K562 (cell line): ENCODE results near the gene TMX1. TPM values are rescaled to one million over a fixed set of nuclear protein-coding genes. Genes with fewer than 3 reads are reported as not detected.

Experiments
- ATAC-seq: fragments of 200-7000 bp; cut with Tn5 transposase; 3 replicates; pipeline ENCODE4 v1.9.1; 2020; ENCODE audit warnings: moderate library complexity
- BruUV-seq: library from RNA; stranded (reverse); fragments of 400-500 nt; replicated peaks from 2 replicates; lab custom pipeline; 2021; lab: Mats Ljungman, UMichigan
- CTCF ChIA-PET: fragments of 300-600 bp; formaldehyde crosslinking; extraction: SDS; loops from one replicate; lab custom pipeline; 2021; ENCODE audit warnings: low intra/inter-chr PET ratio; lab: Yijun Ruan, JAX
- POLR2A ChIA-PET: fragments of 300-600, 350-650 bp; sonication (Branson Sonifier 250); formaldehyde crosslinking; extraction: SDS; loops from one replicate; lab custom pipeline; 2021; ENCODE audit warnings: antibody characterized with exemption, inconsistent platforms; lab: Yijun Ruan, JAX
- DNase-seq, 4 experiments: peaks; one replicate each; pipeline versions ENCODE4 v3.0.0 to v3.0.0-alpha.2; 2011 to 2018; ENCODE audit warnings: low spot score in 3 of 4, mixed read lengths in 3 of 4; ENCODE audit errors: extremely low read depth in 1 of 4
- FAIRE-seq: peaks from 2 replicates; lab custom pipeline; 2011; peaks lifted over from hg19 to GRCh38; lab: Jason Lieb, UNC
- H2AFZ ChIP-seq: 2 replicates; pipeline ENCODE4 v1.6.0; 2011; ENCODE audit warnings: low read depth, low read length, control low read depth, inconsistent platforms
- H3K27ac ChIP-seq: fragments of 200-600 bp; 3 replicates; pipeline ENCODE4 v1.8.0; 2011; ENCODE audit warnings: low read depth, mild to moderate bottlenecking, control low read depth, inconsistent platforms, low read length, moderate library complexity, mixed read lengths; ENCODE audit errors: extremely low read depth
- H3K27me3 ChIP-seq, 2 experiments: fragments of 300-600 bp in 1 of 2; 2 replicates in 1 of 2; 3 replicates in 1 of 2; pipeline versions ENCODE4 v1.6.0 to v1.8.0; 2011; ENCODE audit warnings: inconsistent platforms in 2 of 2, low read length in 2 of 2, mild to moderate bottlenecking in 1 of 2, mixed read lengths in 1 of 2, moderate library complexity in 1 of 2; ENCODE audit not compliant: control insufficient read depth in 2 of 2, insufficient read depth in 2 of 2
- H3K36me3 ChIP-seq: fragments of 300-600 bp; 3 replicates; pipeline ENCODE4 v1.8.0; 2011; ENCODE audit warnings: mild to moderate bottlenecking, low read length, inconsistent platforms; ENCODE audit not compliant: control insufficient read depth, insufficient read depth
- H3K4me1 ChIP-seq, 2 experiments: fragments of 200-600 bp in 1 of 2; replicated peaks in 1 of 2; 2 replicates in 1 of 2; 3 replicates in 1 of 2; pipeline versions ENCODE4 v1.5.1 to v1.8.0; 2011; ENCODE audit warnings: inconsistent platforms in 2 of 2, low read length in 2 of 2, mild to moderate bottlenecking in 1 of 2, mixed read lengths in 1 of 2, moderate library complexity in 1 of 2; ENCODE audit not compliant: control insufficient read depth in 2 of 2, insufficient read depth in 2 of 2
- H3K4me2 ChIP-seq: 2 replicates; pipeline ENCODE4 v1.6.1; 2011; ENCODE audit warnings: low read length, control low read depth, inconsistent platforms, mixed read lengths; ENCODE audit not compliant: insufficient read depth
- H3K4me3 ChIP-seq: fragments of 200-600 bp; sonication (generic), shearing (Covaris generic); 2 replicates; pipeline ENCODE4 v1.5.1; 2016; ENCODE audit warnings: control low read depth, inconsistent platforms
- H3K79me2 ChIP-seq: fragments of 200-600 bp; 3 replicates; pipeline ENCODE4 v1.8.0; 2011; ENCODE audit warnings: low read length, inconsistent platforms; ENCODE audit not compliant: control insufficient read depth, insufficient read depth
- H3K9ac ChIP-seq, 2 experiments: 2 replicates each; pipeline versions ENCODE4 v1.6.0 to v1.6.1; 2011; ENCODE audit warnings: low read depth in 2 of 2, low read length in 2 of 2, control low read depth in 1 of 2, inconsistent platforms in 1 of 2, mild to moderate bottlenecking in 1 of 2, mixed read lengths in 1 of 2; ENCODE audit not compliant: insufficient read depth in 1 of 2
- H3K9me1 ChIP-seq: one replicate; pipeline ENCODE4 v1.6.0; 2011; ENCODE audit warnings: inconsistent platforms, mild to moderate bottlenecking, low read length, moderate library complexity; ENCODE audit not compliant: control insufficient read depth, insufficient read depth
- H3K9me3 ChIP-seq: replicated peaks from 2 replicates; pipeline ENCODE4 v1.5.1; 2011; ENCODE audit warnings: low read depth, low read length, inconsistent platforms; ENCODE audit not compliant: control insufficient read depth, insufficient read depth
- H4K20me1 ChIP-seq: replicated peaks from 2 replicates; pipeline ENCODE4 v1.6.1; 2011; ENCODE audit warnings: low read length, inconsistent platforms, mixed read lengths; ENCODE audit not compliant: control insufficient read depth, insufficient read depth
- HMG20B ChIP-seq: fragments of 250-450 bp; sonication (Bioruptor Pico); IDR thresholded peaks from 2 replicates; pipeline ENCODE4 v1.5.0; 2021; ENCODE audit warnings: mild to moderate bottlenecking
- SIN3B ChIP-seq: fragments of 450-650 bp; IDR thresholded peaks from 2 replicates; pipeline ENCODE4 v1.6.1; 2017; ENCODE audit warnings: low read depth, mild to moderate bottlenecking, moderate library complexity
- TARDBP ChIP-seq: fragments of 450-650 bp; IDR thresholded peaks from 2 replicates; pipeline ENCODE4 v1.6.1; 2016
- TBL1XR1 ChIP-seq, 2 experiments: IDR thresholded peaks; 2 replicates each; pipeline ENCODE4 v1.6.1; 2012; ENCODE audit warnings: improper control_type of control experiment in 2 of 2, low read length in 2 of 2, mild to moderate bottlenecking in 1 of 2
- U2AF2 ChIP-seq: fragments of 200-400 bp; formaldehyde crosslinking; optimal IDR thresholded peaks from 2 replicates; pipeline ENCODE3; 2017; ENCODE audit warnings: low read depth, mild to moderate bottlenecking, low read length
- WGBS: fragments of 100-300 bp; shearing (Covaris generic); methylation state at CpG from one replicate; pipeline ENCODE4 v1.1.6; 2016; ENCODE audit warnings: low coverage, mixed read lengths; ENCODE audit not compliant: insufficient coverage; ENCODE audit errors: missing lambda C conversion rate; 5-methylcytosine and 5-hydroxymethylcytosine counted together
- in situ Hi-C: fragments of 300-500 bp; cut with MboI; formaldehyde crosslinking; loops from 4 replicates; pipeline ENCODE4 v1.15.0; 2018; ENCODE audit warnings: inconsistent platforms, mixed read lengths
- intact Hi-C: fragments of 100-400 bp; cut with micrococcal nuclease; formaldehyde crosslinking; loops from 2 replicates; pipeline ENCODE4 v1.14.2; 2022
- polyA plus RNA-seq, 8 experiments: library from polyadenylated mRNA; depleted of rRNA in 4 of 8; stranded (reverse) in 5 of 8; unstranded in 3 of 8; fragments of >200 nt; fragmentation: Nextera tagmentation in 2 of 8; fragmentation: Illumina TruSeq in 1 of 8; extraction: Ambion mirVana in 2 of 8; extraction: Trizol in 1 of 8; gene quantifications; 2 replicates each; pipeline versions ENCODE4 v1.2.1 to v1.2.3, GENCODE V29; 2011 to 2014; ENCODE audit warnings: inconsistent platforms in 1 of 8, missing spikeins in 1 of 8
- total RNA-seq, 7 experiments: library from RNA; depleted of rRNA in 6 of 7; stranded (reverse); fragments of >200 nt in 6 of 7; fragmentation: Illumina TruSeq in 2 of 7; extraction: Trizol in 2 of 7; gene quantifications; 2 replicates each; pipeline versions ENCODE4 v1.2.1 to v1.2.3, GENCODE V29; 2011 to 2021; ENCODE audit warnings: low replicate concordance in 1 of 7
- TF ChIP-seq, protein P1 (sequence below): fragments of 450-650 bp; conservative IDR thresholded peaks from 2 replicates; pipeline ENCODE4 v1.6.1; 2016; ENCODE audit warnings: missing genetic modification characterization, low read depth, mild to moderate bottlenecking, control low read depth, missing compliant biosample characterization
- TF ChIP-seq, protein P2 (sequence below): fragments of 450-650 bp; formaldehyde crosslinking; IDR thresholded peaks from 2 replicates; pipeline ENCODE4 v1.4.0; 2020; ENCODE audit warnings: mild to moderate bottlenecking, mixed read lengths

The TMX1 gene
- total and polyA plus RNA-seq, 9 of the 15 experiments (the other 6 are each of a cell fraction or from before 2014, with no cell fraction given): 19.5 to 101 (median 34.7) TPM

- no peak for TF ChIP-seq HMG20B
- no peak for TF ChIP-seq U2AF2
These were observed 8.3 kb downstream of the TMX1 start (continued) for GRCh38 chr14:51248016-51248987.

- ATAC-seq (no peak), DNase-seq (no peak), FAIRE-seq (no peak)
- no peak overlapping the region for H3K27ac ChIP-seq
- H3K9me1 ChIP-seq: no peaks in the 10 kb centered on the region
- CTCF ChIA-PET: no interaction called here
- WGBS: 87% methylated on average over 4 of the region's 4 CpGs
- no peak overlapping the region for H3K4me3 ChIP-seq
- in situ Hi-C loops: no loop called here
- no TSS peak for BruUV-seq
- TF ChIP-seq TBL1XR1 (IDR thresholded peaks at IDR 0.05; ENCODE audit: low read length in 2 of 2): no peak
- TF ChIP-seq, protein P1, sequence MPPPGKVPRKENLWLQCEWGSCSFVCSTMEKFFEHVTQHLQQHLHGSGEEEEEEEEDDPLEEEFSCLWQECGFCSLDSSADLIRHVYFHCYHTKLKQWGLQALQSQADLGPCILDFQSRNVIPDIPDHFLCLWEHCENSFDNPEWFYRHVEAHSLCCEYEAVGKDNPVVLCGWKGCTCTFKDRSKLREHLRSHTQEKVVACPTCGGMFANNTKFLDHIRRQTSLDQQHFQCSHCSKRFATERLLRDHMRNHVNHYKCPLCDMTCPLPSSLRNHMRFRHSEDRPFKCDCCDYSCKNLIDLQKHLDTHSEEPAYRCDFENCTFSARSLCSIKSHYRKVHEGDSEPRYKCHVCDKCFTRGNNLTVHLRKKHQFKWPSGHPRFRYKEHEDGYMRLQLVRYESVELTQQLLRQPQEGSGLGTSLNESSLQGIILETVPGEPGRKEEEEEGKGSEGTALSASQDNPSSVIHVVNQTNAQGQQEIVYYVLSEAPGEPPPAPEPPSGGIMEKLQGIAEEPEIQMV: no peak
- no peak for TF ChIP-seq TARDBP
- TF ChIP-seq, protein P2, sequence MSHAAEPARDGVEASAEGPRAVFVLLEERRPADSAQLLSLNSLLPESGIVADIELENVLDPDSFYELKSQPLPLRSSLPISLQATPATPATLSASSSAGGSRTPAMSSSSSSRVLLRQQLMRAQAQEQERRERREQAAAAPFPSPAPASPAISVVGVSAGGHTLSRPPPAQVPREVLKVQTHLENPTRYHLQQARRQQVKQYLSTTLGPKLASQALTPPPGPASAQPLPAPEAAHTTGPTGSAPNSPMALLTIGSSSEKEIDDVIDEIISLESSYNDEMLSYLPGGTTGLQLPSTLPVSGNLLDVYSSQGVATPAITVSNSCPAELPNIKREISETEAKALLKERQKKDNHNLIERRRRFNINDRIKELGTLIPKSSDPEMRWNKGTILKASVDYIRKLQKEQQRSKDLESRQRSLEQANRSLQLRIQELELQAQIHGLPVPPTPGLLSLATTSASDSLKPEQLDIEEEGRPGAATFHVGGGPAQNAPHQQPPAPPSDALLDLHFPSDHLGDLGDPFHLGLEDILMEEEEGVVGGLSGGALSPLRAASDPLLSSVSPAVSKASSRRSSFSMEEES: peak; percentile 16; the same call in 1 of the 2 replicates
- TF ChIP-seq SIN3B: no peak
- H3K79me2 ChIP-seq: 0 out of 3 replicates have a peak, but pooled peaks cover 2% of the 10 kb centered on the region
- intact Hi-C loops: no loop called here
- peaks cover 90% of the 10 kb centered on the region for H3K36me3 ChIP-seq
- H3K27me3 ChIP-seq: no peaks in the 10 kb centered on the region
- no peaks in the 10 kb centered on the region for H4K20me1 ChIP-seq
- no peaks in the 10 kb centered on the region for H3K4me1 ChIP-seq
- no peak overlapping the region for H3K4me2 ChIP-seq
- no peaks in the 10 kb centered on the region for H3K9me3 ChIP-seq
- H3K9ac ChIP-seq: no peak overlapping the region
- POLR2A ChIA-PET: no interaction called here
- no peak overlapping the region for H2AFZ ChIP-seq
These were observed 11.4 kb downstream of the TMX1 start for GRCh38 chr14:51251486-51251885.
